Ovary (tissue), 3 donors: Measurements from ENCODE around the gene FBXL7.

Experiments used
- CTCF ChIP-seq, 3 donors: fragments of 450-650 bp in 2 of 3; fragments of 200-600 bp in 1 of 3; IDR thresholded peaks; one replicate each; pipeline versions ENCODE4 v1.5.1 to v1.8.0; 2016 to 2022; ENCODE audit warnings: antibody characterized with exemption in 3 of 3, mild to moderate bottlenecking in 1 of 3
- POLR2A ChIP-seq: fragments of 450-650 bp; IDR thresholded peaks from one replicate; pipeline ENCODE4 v1.6.1; 2017; ENCODE audit warnings: antibody characterized with exemption, mild to moderate bottlenecking, moderate library complexity
- donor health status: DM: no; HTN: no; CAD: no.

GRCh38 chr5:15799612-15800011 lies 299.6 kb downstream of the FBXL7 start:
- no peak for TF ChIP-seq CTCF (IDR thresholded peaks at IDR 0.05)
- TF ChIP-seq POLR2A = no peak
